Lower leg skin (tissue), 3 donors: ENCODE measurements around the gene DNAH14.

Source experiments
- CTCF ChIP-seq, 3 donors: fragments of 450-650 bp; IDR thresholded peaks; one replicate each; pipeline ENCODE4 v1.5.1; 2016; ENCODE audit warnings: antibody characterized with exemption in 3 of 3, mild to moderate bottlenecking in 3 of 3, moderate library complexity in 2 of 3
- POLR2A ChIP-seq, 2 donors: fragments of 450-650 bp; IDR thresholded peaks; one replicate each; pipeline ENCODE4 v1.6.1; 2016 to 2017; ENCODE audit warnings: antibody characterized with exemption in 2 of 2, mild to moderate bottlenecking in 1 of 2, moderate library complexity in 1 of 2

DNA sequence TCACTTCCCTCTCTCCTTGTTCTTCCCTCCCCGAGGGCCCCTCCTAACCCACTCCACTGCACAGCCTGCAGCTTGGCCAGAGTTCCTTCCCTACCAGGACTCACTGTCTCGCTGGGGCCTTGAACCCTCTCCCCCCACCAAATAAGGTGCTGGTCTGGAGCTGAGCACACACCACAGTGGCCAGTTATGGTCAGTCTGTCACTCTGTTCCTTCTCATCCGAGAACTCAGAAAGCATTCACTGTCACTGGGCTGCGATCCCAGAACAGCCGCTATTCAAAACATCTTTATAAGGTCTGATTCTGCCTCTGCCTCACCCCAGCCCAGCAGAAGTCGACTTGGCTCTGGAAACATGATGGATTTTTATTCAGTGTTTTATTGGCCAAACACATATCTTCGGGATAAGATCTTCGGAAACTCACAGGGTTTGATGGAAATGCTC is 518.2 kb downstream of the DNAH14 start:
- no peak for TF ChIP-seq CTCF (IDR thresholded peaks at IDR 0.05)
- TF ChIP-seq POLR2A (IDR thresholded peaks at IDR 0.05) = no peak
